ENCODE results near the gene CERK.

- TF ChIP-seq CTCF (IDR thresholded peaks at IDR 0.05; ENCODE audit: low read length), result no peak
- TF ChIP-seq EZH2 (optimal IDR thresholded peaks at IDR 0.05; ENCODE audit: low read depth, low read length), result no peak
- no peak for TF ChIP-seq EZH2phosphoT487 (IDR thresholded peaks at IDR 0.05; ENCODE audit: low read length)
Measured at GRCh38 chr22:46693634-46694415, 44.2 kb downstream of the CERK start.
